Erythroblast (primary cell): ENCODE results near the gene GRPEL2.

Source experiments
- GATA1 ChIP-seq: IDR thresholded peaks from 2 replicates; pipeline ENCODE4 v1.6.1; 2011; ENCODE audit warnings: low read depth, mild to moderate bottlenecking, control low read depth, low read length, moderate library complexity
- POLR2A ChIP-seq: IDR thresholded peaks from 2 replicates; pipeline ENCODE4 v1.6.1; 2011; ENCODE audit warnings: mild to moderate bottlenecking, low read length

DNA sequence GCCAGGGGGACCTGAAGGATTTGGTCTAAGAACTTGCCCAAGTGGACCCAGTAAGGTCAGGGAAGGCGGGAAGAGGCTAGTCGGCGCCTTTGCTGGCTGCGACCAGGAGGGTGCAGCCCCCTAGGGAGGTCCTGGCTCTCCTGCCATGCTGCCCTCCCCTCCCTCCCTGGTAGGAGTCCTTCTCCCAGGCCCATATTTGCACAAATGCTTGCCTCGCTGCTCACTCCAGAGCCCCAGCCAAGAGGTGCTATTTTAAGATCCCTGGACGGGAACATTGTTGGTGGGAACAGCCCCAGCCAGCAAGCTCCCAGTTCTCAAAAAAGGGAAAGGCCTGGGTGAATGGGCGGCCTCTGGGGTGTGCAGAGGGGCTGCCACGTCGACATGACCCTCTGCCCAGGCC is 38.1 kb downstream of the GRPEL2 start:
- TF ChIP-seq POLR2A (no peak), GATA1 (no peak)
